Skin of body (tissue), 3 donors: ENCODE measurements around the gene PATJ. TPM values are rescaled to one million over a fixed set of nuclear protein-coding genes. Genes with fewer than 3 reads are reported as not detected.
"Not testable (repeated sequence)": the region's sequence is repeated elsewhere in the genome, so short reads cannot be mapped to it uniquely, and the experiment has no call there.

Experiments
- DNase-seq: peaks from one replicate; lab custom pipeline; 2025; lab: John Stamatoyannopoulos, UW
- small RNA-seq: library from RNA; depleted of rRNA; stranded (forward); fragments of <200 nt; gene quantifications from one replicate; pipeline ENCODE3, GENCODE V24; 2014; ENCODE audit warnings: low replicate concordance
- total RNA-seq: library from RNA; depleted of rRNA; stranded (reverse); fragments of >200 nt; gene quantifications from one replicate; pipeline ENCODE4 v1.2.3, GENCODE V29; 2014

The PATJ gene
- total RNA-seq, 1 donor from 2014 or later = 34.5 TPM

DNA sequence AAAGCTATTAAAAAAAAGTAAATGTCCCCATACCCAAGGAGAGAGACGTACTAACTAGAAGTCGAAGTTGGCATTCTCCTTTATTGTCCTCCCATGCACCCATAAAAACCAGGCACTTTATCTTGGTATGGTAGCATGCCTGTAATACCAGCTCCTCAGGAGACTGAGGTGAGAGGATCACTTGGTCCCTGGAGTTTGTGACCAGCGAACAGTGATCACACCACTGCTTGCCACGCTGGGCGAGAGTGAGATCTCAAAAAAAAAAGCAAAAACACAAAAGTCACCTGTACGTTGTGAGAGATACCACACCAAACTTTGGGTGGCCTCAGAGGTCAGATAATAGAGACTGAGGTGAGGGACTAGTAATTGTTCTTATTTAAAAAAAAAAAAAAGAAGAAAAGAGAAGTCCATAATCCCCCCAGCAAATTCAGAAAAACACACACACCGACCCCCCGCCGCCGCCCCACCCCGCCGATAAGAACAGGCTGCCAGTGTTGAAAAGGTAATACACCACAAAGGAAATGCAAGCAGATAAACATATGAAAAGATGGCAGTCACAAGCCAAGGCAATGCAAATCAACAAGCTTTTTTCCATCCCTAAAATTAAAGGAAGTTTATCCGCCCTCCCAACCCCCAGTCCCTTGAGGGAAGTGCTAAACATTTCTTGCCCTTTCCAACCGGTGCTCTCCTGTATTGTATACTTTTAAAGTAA is 455.9 kb downstream of the PATJ start:
- no peak for DNase-seq

GRCh38 chr1:62198781-62199125 is 456.5 kb downstream of the PATJ start:
- no peak for DNase-seq

DNA sequence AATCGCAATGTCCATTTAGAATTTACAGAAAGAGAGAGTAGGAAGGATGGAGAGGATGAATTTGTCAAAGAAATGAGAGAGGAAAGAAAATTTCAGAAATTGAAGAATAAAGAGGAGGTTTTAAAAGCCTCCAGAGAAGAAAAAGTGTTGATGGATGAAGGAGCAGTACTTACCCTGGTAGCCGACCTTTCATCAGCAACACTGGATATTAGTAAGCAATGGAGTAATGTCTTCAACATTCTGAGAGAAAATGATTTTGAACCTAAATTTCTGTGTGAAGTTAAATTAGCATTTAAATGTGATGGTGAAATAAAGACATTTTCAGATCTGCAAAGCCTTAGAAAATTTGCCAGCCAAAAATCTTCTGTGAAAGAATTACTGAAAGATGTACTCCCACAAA is 464.9 kb downstream of the PATJ start:
- no peak for DNase-seq

GRCh38 chr1:62208087-62208486 is 465.8 kb downstream of the PATJ start:
- DNase-seq = no peak

DNA sequence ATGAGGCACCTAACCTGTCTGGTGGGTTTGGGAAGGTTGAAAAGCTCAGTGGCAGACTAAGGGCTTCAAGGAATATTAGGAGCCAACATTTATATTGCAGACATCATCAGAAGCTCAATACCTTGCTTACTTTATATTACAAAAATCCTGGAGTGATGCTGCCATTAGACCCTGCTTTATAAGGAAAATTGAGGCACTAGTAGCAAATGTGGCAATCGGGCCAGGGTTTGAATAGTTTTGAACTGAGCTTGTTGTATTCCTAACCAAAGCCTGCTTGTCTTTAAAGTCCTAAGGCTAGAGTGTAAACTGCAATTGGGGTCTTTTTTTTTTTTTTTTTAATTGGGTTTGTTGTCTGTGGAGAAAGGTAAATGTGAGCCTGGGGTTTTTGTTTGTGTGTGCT is 466.7 kb downstream of the PATJ start:
- no peak for DNase-seq

GRCh38 chr1:62209931-62210595 is 467.8 kb downstream of the PATJ start:
- no peak for DNase-seq

- no peak for DNase-seq
These were observed 468.7 kb downstream of the PATJ start for GRCh38 chr1:62210960-62211359.

DNA sequence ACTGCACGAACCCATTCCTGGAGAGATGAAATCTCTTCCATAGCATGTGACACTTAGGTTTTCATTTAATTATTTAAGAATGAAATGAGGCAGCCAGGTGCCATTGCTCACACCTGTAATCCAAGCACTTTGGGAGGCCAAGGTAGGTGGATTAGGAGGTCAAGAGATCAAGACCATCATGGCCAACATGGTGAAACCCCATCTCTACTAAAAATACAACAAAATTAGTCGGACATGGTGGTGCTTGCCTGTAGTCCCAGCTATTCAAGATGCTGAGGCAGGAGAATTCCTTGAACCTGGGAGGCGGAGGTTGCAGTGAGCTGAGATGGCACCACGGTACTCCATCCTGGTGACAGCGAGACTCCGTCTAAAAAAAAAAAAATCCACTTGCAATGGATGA is 470.1 kb downstream of the PATJ start:
- no peak for DNase-seq

DNA sequence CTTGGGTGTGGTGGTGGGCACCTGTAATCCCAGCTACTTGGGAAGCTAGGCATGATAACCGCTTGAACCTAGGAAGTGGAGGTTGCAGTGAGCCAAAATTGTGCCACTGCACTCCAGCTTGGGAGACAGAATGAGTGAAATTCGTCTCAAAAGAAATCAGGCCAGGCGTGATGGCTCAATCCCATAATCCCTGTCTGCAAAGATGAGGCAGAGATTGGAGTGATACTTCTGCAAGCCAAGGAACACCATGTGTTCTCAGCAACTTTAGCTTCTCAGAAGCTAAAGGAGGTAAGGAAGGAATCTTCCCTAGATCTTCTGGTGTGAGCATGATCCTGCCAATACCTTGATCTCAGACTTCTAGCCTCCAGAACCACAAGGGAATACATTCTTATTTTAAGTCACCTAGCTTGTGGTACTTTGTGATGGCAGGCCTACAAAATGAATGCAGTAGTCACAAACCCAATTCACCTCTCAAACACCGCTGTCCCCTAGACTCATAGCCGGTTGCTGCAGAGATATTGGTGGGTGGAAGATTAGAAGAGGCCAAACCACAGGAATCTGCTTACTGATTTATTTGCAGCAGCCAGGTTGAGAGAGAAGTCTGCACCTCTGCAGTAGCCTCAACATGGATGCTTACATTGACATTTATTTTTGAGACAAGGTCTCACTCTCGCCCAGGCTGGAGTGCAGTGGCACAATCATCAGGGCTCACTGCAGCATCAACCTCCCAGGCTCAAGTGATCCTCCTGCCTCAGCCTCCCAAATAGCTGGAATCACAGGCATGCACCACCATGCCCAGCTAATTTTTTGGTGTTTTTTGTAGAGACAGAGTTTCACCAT is 471.0 kb downstream of the PATJ start:
- DNase-seq = no peak

DNA sequence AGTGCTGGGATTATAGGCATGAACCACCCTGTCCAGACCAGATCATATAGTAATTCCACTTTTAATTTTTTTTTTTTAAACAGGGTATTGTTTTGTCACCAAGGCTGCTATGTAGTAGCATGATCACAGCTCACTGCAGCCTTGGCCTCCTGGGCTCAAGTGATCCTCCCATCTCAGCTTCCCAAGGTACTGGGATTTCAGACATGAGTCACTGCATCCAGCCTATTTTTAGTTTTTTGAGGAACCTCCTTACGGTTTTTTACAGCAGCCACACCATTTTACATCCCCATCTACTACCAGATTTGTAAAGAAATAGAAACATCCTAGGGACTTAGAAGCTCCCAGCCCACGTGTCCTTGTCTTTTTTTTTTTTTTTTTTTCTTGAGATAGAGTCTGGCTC is 476.3 kb downstream of the PATJ start:
- DNase-seq = no peak

DNA sequence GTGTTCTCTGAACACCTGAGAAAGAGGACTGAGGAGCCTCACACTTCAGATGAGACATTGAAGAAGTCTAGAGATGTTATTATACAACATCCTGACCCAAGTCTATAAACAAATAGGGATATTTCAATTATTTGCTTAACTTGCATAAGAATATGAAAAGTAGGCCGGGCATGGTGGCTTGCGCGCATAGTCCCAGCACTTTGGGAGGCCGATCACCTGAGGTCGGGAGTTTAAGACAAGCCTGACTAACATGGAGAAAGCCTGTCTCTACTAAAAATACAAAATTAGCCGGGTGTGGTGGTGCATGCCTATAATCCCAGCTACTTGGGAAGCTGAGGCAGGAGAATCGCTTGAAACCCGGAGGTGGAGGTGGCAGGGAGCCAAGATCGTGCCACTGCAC is 478.2 kb downstream of the PATJ start:
- not testable (repeated sequence) for DNase-seq

- no peak for DNase-seq
These were observed 478.9 kb downstream of the PATJ start for GRCh38 chr1:62221171-62221570.

GRCh38 chr1:62222321-62222720 is 480.0 kb downstream of the PATJ start:
- no peak for DNase-seq

GRCh38 chr1:62224182-62224581 is 481.9 kb downstream of the PATJ start:
- no peak for DNase-seq

DNA sequence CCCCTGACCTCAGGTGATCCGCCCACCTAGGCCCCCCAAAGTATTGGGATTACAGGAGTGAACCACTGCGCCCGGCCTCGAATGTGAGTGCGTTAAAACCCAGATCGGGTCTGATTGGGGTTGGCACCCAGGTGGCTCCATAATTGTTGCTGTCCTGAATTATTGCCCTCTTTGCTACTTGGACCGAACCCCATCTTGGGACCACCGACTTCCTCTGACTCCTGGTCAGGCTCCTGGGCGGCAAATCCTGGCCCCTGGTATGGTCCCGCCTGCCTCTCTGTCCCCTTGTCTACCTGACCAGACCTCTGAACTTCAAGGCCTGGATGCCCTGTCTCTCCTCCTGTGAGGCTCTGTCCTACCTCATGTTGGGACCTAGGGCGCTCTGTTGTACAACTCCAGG is 485.2 kb downstream of the PATJ start:
- no peak for DNase-seq

Small RNAs within 50 kb of the gene (small RNA-seq; reads per million reads assigned to genes)
- gene LAMTOR5P1 (not detected), gene MIR3116-1 (not detected), gene RN7SL180P (not detected), gene RNU6-1177P (not detected), gene RNU6-414P (not detected)

Other genes with a start within 250 kb of the PATJ start
- 51.3 TPM for gene TM2D1, start 17.3 kb upstream of the PATJ start, total RNA-seq